ENCODE measurements around the gene POU3F2. TPM values are rescaled to one million over a fixed set of nuclear protein-coding genes. Genes with fewer than 3 reads are reported as not detected.
A peak's percentile ranks its signal among the peaks of the same experiment; 100 is the strongest.

The POU3F2 gene
- total and polyA plus RNA-seq, 9 of the 15 experiments (the other 6 are each of a cell fraction or from before 2014, with no cell fraction given): 0.08 to 0.46 (median 0.36) TPM

GRCh38 chr6:98880486-98880885, 46.1 kb downstream of the POU3F2 start:
- Histone ChIP-seq H3K4me1 (replicated peaks in 1 of 2; ENCODE audit: control insufficient read depth in 2 of 2, insufficient read depth in 2 of 2, low read length in 2 of 2) (no peaks in the 10 kb centered on the region), H3K36me3 (ENCODE audit: control insufficient read depth, insufficient read depth, low read length) (peaks cover 9% of the 10 kb centered on the region; the same call in 1 of the 3 replicates), H3K9me1 (ENCODE audit: control insufficient read depth, insufficient read depth, low read length) (no peaks in the 10 kb centered on the region), H3K79me2 (ENCODE audit: control insufficient read depth, insufficient read depth, low read length) (no peaks in the 10 kb centered on the region), H3K27me3 (ENCODE audit: control insufficient read depth in 2 of 2, insufficient read depth in 2 of 2, low read length in 2 of 2) (no peaks in the 10 kb centered on the region), H3K4me3 (no peak overlapping the region), H3K9me3 (replicated peaks; ENCODE audit: control insufficient read depth, insufficient read depth, low read depth, low read length) (no peaks in the 10 kb centered on the region), H3K9ac (ENCODE audit: insufficient read depth in 1 of 2, low read depth in 2 of 2, low read length in 2 of 2) (no peak overlapping the region), H3K4me2 (ENCODE audit: insufficient read depth, low read length) (no peak overlapping the region), H2AFZ (ENCODE audit: low read depth, low read length) (no peak overlapping the region), H3K27ac (ENCODE audit: extremely low read depth, low read depth, low read length) (no peak overlapping the region), H4K20me1 (replicated peaks; ENCODE audit: control insufficient read depth, insufficient read depth, low read length) (no peaks in the 10 kb centered on the region)
- intact Hi-C loops (cut with micrococcal nuclease) (no loop called here), in situ Hi-C loops (cut with MboI) (no loop called here)
- CTCF ChIA-PET (ENCODE audit: low intra/inter-chr PET ratio): no interaction called here
- DNase-seq (ENCODE audit: extremely low read depth in 1 of 4, low spot score in 3 of 4): no peak
- ATAC-seq: no peak
- TF ChIP-seq ARID4B (CRISPR knock-in tag; IDR thresholded peaks at IDR 0.05) (no peak), ZNF398 (CRISPR knock-in tag; IDR thresholded peaks at IDR 0.05) (no peak), CCAR2 (IDR thresholded peaks at IDR 0.05; ENCODE audit: low read depth, low read length) (no peak), JUN (IDR thresholded peaks at IDR 0.05; ENCODE audit: borderline replicate concordance, low read depth, low read length) (no peak), JUN (CRISPR knock-in tag; IDR thresholded peaks at IDR 0.05; ENCODE audit: borderline replicate concordance) (no peak), SNRNP70 (optimal IDR thresholded peaks at IDR 0.05; ENCODE audit: low read depth, low read length) (no peak), KAT2B (IDR thresholded peaks at IDR 0.05; ENCODE audit: low read depth, low read length) (no peak), CHAMP1 (IDR thresholded peaks at IDR 0.05) (no peak), HDAC3 (IDR thresholded peaks at IDR 0.05; ENCODE audit: borderline replicate concordance, partially characterized antibody) (no peak), BRD9 (IDR thresholded peaks at IDR 0.05; ENCODE audit: low read depth, partially characterized antibody) (no peak), ZNF444 (CRISPR knock-in tag; IDR thresholded peaks at IDR 0.05) (no peak), ZNF347 (CRISPR knock-in tag; IDR thresholded peaks at IDR 0.05; ENCODE audit: low read depth) (no peak), GATAD2B (IDR thresholded peaks at IDR 0.05; ENCODE audit: borderline replicate concordance) (no peak), TRIM28 (IDR thresholded peaks at IDR 0.05) (no peak)
- peak; percentile 60 for FAIRE-seq
- no TSS peak for BruUV-seq (replicated peaks)
- POLR2A ChIA-PET: interaction anchor here (0.7 kb wide), 1 partner anchor 9 kb away, joined by 5 read pairs; no protein-coding TSS in a partner anchor
